IMR-90 (cell line): ENCODE measurements around the gene TBX15. TPM values are rescaled to one million over a fixed set of nuclear protein-coding genes. Genes with fewer than 3 reads are reported as not detected.

ENCODE experiments used
- ATAC-seq: fragments of 200-7000 bp; cut with Tn5 transposase; 2 replicates; pipeline ENCODE4 v1.9.1; 2020; ENCODE audit warnings: low read depth, mild to moderate bottlenecking, moderate library complexity
- BruUV-seq: library from RNA; stranded (reverse); fragments of 400-500 nt; replicated peaks from 2 replicates; lab custom pipeline; 2021; lab: Mats Ljungman, UMichigan
- CTCF ChIA-PET: fragments of 300-600 bp; formaldehyde crosslinking; extraction: SDS; loops from one replicate; lab custom pipeline; 2021; ENCODE audit warnings: antibody characterized with exemption; lab: Yijun Ruan, JAX
- POLR2A ChIA-PET: fragments of 300-600 bp; sonication (Branson Sonifier 250); formaldehyde crosslinking; loops from one replicate; lab custom pipeline; 2022; ENCODE audit warnings: antibody characterized with exemption; ENCODE audit not compliant: unreplicated experiment; lab: Charles Lee
- DNase-seq: peaks from one replicate; pipeline ENCODE4 v3.0.0; 2013
- H2AFZ ChIP-seq: replicated peaks from 2 replicates; pipeline ENCODE3; 2013; ENCODE audit warnings: low read length, mild to moderate bottlenecking; ENCODE audit not compliant: poor library complexity
- H2AK5ac ChIP-seq: 2 replicates; pipeline ENCODE4 v1.6.1; 2013; ENCODE audit warnings: low read depth, low read length, inconsistent platforms
- H2AK9ac ChIP-seq: replicated peaks from 2 replicates; pipeline ENCODE3; 2013; ENCODE audit warnings: mild to moderate bottlenecking, low read depth, low read length, moderate library complexity; ENCODE audit not compliant: poor library complexity
- H2BK120ac ChIP-seq: 2 replicates; pipeline ENCODE4 v1.6.1; 2013; ENCODE audit warnings: low read depth, low read length, inconsistent platforms
- H2BK15ac ChIP-seq: 3 replicates; pipeline ENCODE4 v1.6.1; 2013; ENCODE audit warnings: low read depth, low read length, inconsistent platforms
- H2BK20ac ChIP-seq: 2 replicates; pipeline ENCODE4 v1.6.1; 2013; ENCODE audit warnings: low read depth, mild to moderate bottlenecking, inconsistent platforms, low read length, moderate library complexity
- H2BK5ac ChIP-seq: 2 replicates; pipeline ENCODE4 v1.6.1; 2013; ENCODE audit warnings: mild to moderate bottlenecking, low read depth, low read length, inconsistent platforms; ENCODE audit not compliant: poor library complexity, severe bottlenecking
- H3K14ac ChIP-seq: replicated peaks from 2 replicates; pipeline ENCODE4 v1.6.1; 2013; ENCODE audit warnings: low read depth, low read length, inconsistent platforms
- H3K18ac ChIP-seq: 2 replicates; pipeline ENCODE4 v1.6.1; 2013; ENCODE audit warnings: low read depth, low read length, control low read depth
- H3K23ac ChIP-seq: 2 replicates; pipeline ENCODE4 v1.6.1; 2013; ENCODE audit warnings: low read depth, low read length, inconsistent platforms
- H3K27ac ChIP-seq: 2 replicates; pipeline ENCODE4 v1.5.1; 2013; ENCODE audit warnings: mild to moderate bottlenecking, control low read depth, low read length; ENCODE audit not compliant: insufficient read depth
- H3K27me3 ChIP-seq: 2 replicates; pipeline ENCODE4 v1.6.1; 2013; ENCODE audit warnings: low read length; ENCODE audit not compliant: control insufficient read depth, insufficient read depth
- H3K36me3 ChIP-seq: 2 replicates; pipeline ENCODE4 v1.6.1; 2013; ENCODE audit warnings: low read length, mixed read lengths; ENCODE audit not compliant: control insufficient read depth, insufficient read depth
- H3K4ac ChIP-seq: 2 replicates; pipeline ENCODE4 v1.6.1; 2013; ENCODE audit warnings: low read depth, low read length, inconsistent platforms
- H3K4me1 ChIP-seq: 2 replicates; pipeline ENCODE4 v1.6.1; 2013; ENCODE audit warnings: low read length, mixed read lengths; ENCODE audit not compliant: control insufficient read depth, insufficient read depth
- H3K4me2 ChIP-seq: 2 replicates; pipeline ENCODE4 v1.6.1; 2013; ENCODE audit warnings: low read depth, mild to moderate bottlenecking, control low read depth, low read length, moderate library complexity
- H3K4me3 ChIP-seq: 2 replicates; pipeline ENCODE4 v1.5.1; 2013; ENCODE audit warnings: low read depth, mild to moderate bottlenecking, control low read depth, low read length, moderate library complexity; ENCODE audit not compliant: insufficient read depth
- H3K56ac ChIP-seq: 2 replicates; pipeline ENCODE4 v1.6.1; 2013; ENCODE audit warnings: low read length, inconsistent platforms; ENCODE audit not compliant: insufficient read depth; ENCODE audit errors: extremely low read depth
- H3K79me1 ChIP-seq, 2 experiments: 2 replicates each; pipeline ENCODE4 v1.6.1; 2013; ENCODE audit warnings: low read length in 2 of 2, inconsistent platforms in 1 of 2, low read depth in 1 of 2
- H3K9ac ChIP-seq: 2 replicates; pipeline ENCODE4 v1.6.1; 2013; ENCODE audit warnings: low read depth, low read length, control low read depth
- H3K9me1 ChIP-seq: 2 replicates; pipeline ENCODE4 v1.6.1; 2013; ENCODE audit warnings: low read length, inconsistent platforms; ENCODE audit not compliant: insufficient read depth
- H3K9me3 ChIP-seq: 2 replicates; pipeline ENCODE4 v1.6.1; 2013; ENCODE audit warnings: low read length; ENCODE audit not compliant: control insufficient read depth, insufficient read depth
- H4K20me1 ChIP-seq: 2 replicates; pipeline ENCODE4 v1.6.1; 2013; ENCODE audit warnings: low read length, inconsistent platforms; ENCODE audit not compliant: insufficient read depth
- H4K5ac ChIP-seq: 2 replicates; pipeline ENCODE4 v1.6.1; 2013; ENCODE audit warnings: mild to moderate bottlenecking, low read depth, low read length, control low read depth
- H4K8ac ChIP-seq, 2 experiments: 2 replicates each; pipeline ENCODE4 v1.6.1; 2013; ENCODE audit warnings: low read depth in 2 of 2, low read length in 2 of 2, control low read depth in 1 of 2, inconsistent platforms in 1 of 2
- H4K91ac ChIP-seq: 2 replicates; pipeline ENCODE4 v1.6.1; 2013; ENCODE audit warnings: low read depth, low read length, inconsistent platforms; ENCODE audit not compliant: insufficient read depth
- BHLHE40 ChIP-seq: fragments of 150-350 bp; IDR thresholded peaks from 2 replicates; pipeline ENCODE4 v1.6.1; 2016; ENCODE audit warnings: mild to moderate bottlenecking, low read depth, low read length
- CEBPB ChIP-seq: IDR thresholded peaks from 2 replicates; pipeline ENCODE4 v1.6.1; 2012; ENCODE audit warnings: low read depth, low read length, improper control_type of control experiment
- CHD1 ChIP-seq: IDR thresholded peaks from 2 replicates; pipeline ENCODE4 v1.6.1; 2012; ENCODE audit warnings: low read depth, low read length, improper control_type of control experiment
- CTCF ChIP-seq: conservative IDR thresholded peaks from 2 replicates; pipeline ENCODE4 v1.5.1; 2012; ENCODE audit warnings: mild to moderate bottlenecking, low read depth, low read length, improper control_type of control experiment
- ELK1 ChIP-seq: fragments of 150-350 bp; IDR thresholded peaks from 2 replicates; pipeline ENCODE4 v1.6.1; 2016; ENCODE audit warnings: low read depth, mild to moderate bottlenecking, low read length, moderate library complexity, borderline replicate concordance
- FOS ChIP-seq: fragments of 150-350 bp; IDR thresholded peaks from 2 replicates; pipeline ENCODE4 v1.6.1; 2016; ENCODE audit warnings: low read depth, low read length
- MAFK ChIP-seq: IDR thresholded peaks from 2 replicates; pipeline ENCODE4 v1.6.1; 2012; ENCODE audit warnings: low read depth, low read length, improper control_type of control experiment
- MAZ ChIP-seq: IDR thresholded peaks from 2 replicates; pipeline ENCODE4 v1.6.1; 2012; ENCODE audit warnings: low read depth, mild to moderate bottlenecking, low read length, improper control_type of control experiment, moderate library complexity, borderline replicate concordance
- MXI1 ChIP-seq: IDR thresholded peaks from 2 replicates; pipeline ENCODE4 v1.6.1; 2012; ENCODE audit warnings: low read depth, mild to moderate bottlenecking, low read length, moderate library complexity, borderline replicate concordance
- NFE2L2 ChIP-seq: fragments of 150-350 bp; IDR thresholded peaks from 2 replicates; pipeline ENCODE4 v1.6.1; 2016; ENCODE audit warnings: low read depth, mild to moderate bottlenecking, low read length
- POLR2A ChIP-seq: IDR thresholded peaks from 2 replicates; pipeline ENCODE4 v1.6.1; 2012; ENCODE audit warnings: mild to moderate bottlenecking, low read depth, low read length
- RAD21 ChIP-seq: IDR thresholded peaks from 2 replicates; pipeline ENCODE4 v1.6.1; 2012; ENCODE audit warnings: low read length, improper control_type of control experiment
- RCOR1 ChIP-seq: IDR thresholded peaks from 2 replicates; pipeline ENCODE4 v1.6.1; 2012; ENCODE audit warnings: mild to moderate bottlenecking, low read length, improper control_type of control experiment; ENCODE audit not compliant: insufficient replicate concordance
- RFX5 ChIP-seq: IDR thresholded peaks from 2 replicates; pipeline ENCODE4 v1.8.0; 2012; ENCODE audit warnings: low read depth, mild to moderate bottlenecking, low read length, moderate library complexity
- SMC3 ChIP-seq: fragments of 150-350 bp; IDR thresholded peaks from 2 replicates; pipeline ENCODE4 v1.6.1; 2016; ENCODE audit warnings: low read depth, mild to moderate bottlenecking, antibody characterized with exemption, low read length, moderate library complexity
- USF2 ChIP-seq: fragments of 150-350 bp; IDR thresholded peaks from 2 replicates; pipeline ENCODE4 v1.6.1; 2017; ENCODE audit warnings: mild to moderate bottlenecking, antibody characterized with exemption, low read length, low read depth
- dilution Hi-C: fragments of 300-500 bp; cut with HindIII; formaldehyde crosslinking; loops from one replicate; pipeline ENCODE4 v1.14.3; 2018; ENCODE audit warnings: low sequenced_read_pairs; ENCODE audit not compliant: unreplicated experiment
- in situ Hi-C: fragments of 300-500 bp; cut with MboI; formaldehyde crosslinking; loops from 3 replicates; pipeline ENCODE4 v1.14.3; 2019; ENCODE audit warnings: low sequenced_read_pairs, inconsistent platforms, mixed read lengths
- intact Hi-C: fragments of 100-400 bp; cut with micrococcal nuclease; formaldehyde crosslinking; loops from 2 replicates; pipeline ENCODE4 v1.10.0; 2022
- polyA plus RNA-seq, 3 experiments: library from polyadenylated mRNA; depleted of rRNA; stranded (reverse); fragments of >200 nt; gene quantifications; 2 replicates each; pipeline ENCODE4 v1.2.3, GENCODE V29; 2012; ENCODE audit warnings: low replicate concordance in 1 of 3
- total RNA-seq: library from RNA; depleted of rRNA; stranded (reverse); fragments of >200 nt; gene quantifications from 2 replicates; pipeline ENCODE4 v1.2.3, GENCODE V29; 2012

TBX15 gene
- total and polyA plus RNA-seq, 2 of the 4 experiments (the other 2 are of a cell fraction) = not detected

- Histone ChIP-seq H3K4me3 (no peak overlapping the region), H3K9me3 (no peaks in the 10 kb centered on the region), H3K79me1 (no peaks in the 10 kb centered on the region), H2BK120ac (no peak overlapping the region), H3K4me1 (no peaks in the 10 kb centered on the region), H2AK5ac (no peak overlapping the region), H4K8ac (no peak overlapping the region), H4K5ac (no peak overlapping the region), H3K23ac (no peak overlapping the region), H3K4ac (no peak overlapping the region), H3K9ac (no peak overlapping the region), H3K9me1 (no peaks in the 10 kb centered on the region), H3K56ac (no peak overlapping the region), H4K91ac (no peak overlapping the region), H3K18ac (no peak overlapping the region), H3K4me2 (no peak overlapping the region), H2BK20ac (no peak overlapping the region), H3K27ac (no peak overlapping the region), H3K27me3 (no peaks in the 10 kb centered on the region), H4K20me1 (no peaks in the 10 kb centered on the region), H2BK15ac (no peak overlapping the region), H2AFZ (no peak overlapping the region), H2AK9ac (no peak overlapping the region), H3K36me3 (no peaks in the 10 kb centered on the region), H3K14ac (no peak overlapping the region), H2BK5ac (no peak overlapping the region)
- intact Hi-C loops (no loop called here), dilution Hi-C loops (no loop called here), in situ Hi-C loops (no loop called here)
- ChIA-PET POLR2A (no interaction called here), CTCF (no interaction called here)
- DNase-seq (no peak), ATAC-seq (no peak)
- no TSS peak for BruUV-seq
- TF ChIP-seq RFX5 (no peak), SMC3 (no peak), CEBPB (no peak), POLR2A (no peak), BHLHE40 (no peak), RAD21 (no peak), FOS (no peak), CTCF (no peak), NFE2L2 (no peak), ELK1 (no peak), MAFK (no peak), MXI1 (no peak), RCOR1 (no peak), CHD1 (no peak), MAZ (no peak), USF2 (no peak)
These were observed 126.9 kb downstream of the TBX15 start for GRCh38 chr1:118861216-118861615.
